Endothelial cell of umbilical vein (primary cell): ENCODE measurements around the gene TEDC1. TPM values are rescaled to one million over a fixed set of nuclear protein-coding genes. Genes with fewer than 3 reads are reported as not detected.

ENCODE experiments used
- BruUV-seq: library from RNA; stranded (reverse); fragments of 400-500 nt; replicated peaks from 2 replicates; lab custom pipeline; 2021; lab: Mats Ljungman, UMichigan
- CTCF ChIA-PET: fragments of 300-600, 350-600 bp; sonication (Branson Sonifier 250); formaldehyde crosslinking; loops from one replicate; lab custom pipeline; 2021; ENCODE audit warnings: antibody characterized with exemption, inconsistent platforms; lab: Charles Lee
- POLR2A ChIA-PET: fragments of 300-600, 350-600 bp; sonication (Branson Sonifier 250); formaldehyde crosslinking; loops from one replicate; lab custom pipeline; 2021; ENCODE audit warnings: antibody characterized with exemption, inconsistent platforms; lab: Charles Lee
- DNase-seq: peaks from one replicate; pipeline ENCODE4 v3.0.0-alpha.2; 2011; ENCODE audit warnings: low read depth, low spot score
- FAIRE-seq: peaks from 2 replicates; lab custom pipeline; 2011; peaks lifted over from hg19 to GRCh38; lab: Jason Lieb, UNC
- H2AFZ ChIP-seq: 2 replicates; pipeline ENCODE4 v1.6.0; 2012; ENCODE audit warnings: low read depth, low read length, control low read depth, inconsistent platforms
- H3K27ac ChIP-seq: 2 replicates; pipeline ENCODE4 v1.5.1; 2011; ENCODE audit warnings: low read depth, mild to moderate bottlenecking, control low read depth, low read length, moderate library complexity; ENCODE audit not compliant: insufficient read depth
- H3K27me3 ChIP-seq, 2 experiments: 2 replicates each; pipeline versions ENCODE4 v1.6.0 to v1.6.1; 2011; ENCODE audit warnings: low read length in 2 of 2, mixed read lengths in 1 of 2; ENCODE audit not compliant: control insufficient read depth in 2 of 2, insufficient read depth in 2 of 2
- H3K36me3 ChIP-seq, 2 experiments: 2 replicates in 1 of 2; 3 replicates in 1 of 2; pipeline ENCODE4 v1.5.1; 2011; ENCODE audit warnings: low read length in 2 of 2, mild to moderate bottlenecking in 1 of 2, moderate library complexity in 1 of 2; ENCODE audit not compliant: control insufficient read depth in 2 of 2, insufficient read depth in 2 of 2; ENCODE audit errors: extremely low read depth in 1 of 2
- H3K4me1 ChIP-seq: 3 replicates; pipeline ENCODE4 v1.5.1; 2011; ENCODE audit warnings: mild to moderate bottlenecking, low read length; ENCODE audit not compliant: control insufficient read depth, insufficient read depth; ENCODE audit errors: extremely low read depth
- H3K4me2 ChIP-seq: 2 replicates; pipeline ENCODE4 v1.6.1; 2011; ENCODE audit warnings: low read length, control low read depth, mixed read lengths; ENCODE audit not compliant: insufficient read depth
- H3K4me3 ChIP-seq, 3 experiments: fragments of 200-600 bp in 1 of 3; sonication (generic), shearing (Covaris generic) in 1 of 3; replicated peaks in 1 of 3; 2 replicates each; pipeline ENCODE4 v1.5.1; 2011 to 2016; ENCODE audit warnings: control low read depth in 3 of 3, low read length in 3 of 3, mild to moderate bottlenecking in 2 of 3, inconsistent platforms in 1 of 3, low read depth in 1 of 3, moderate library complexity in 1 of 3; ENCODE audit not compliant: insufficient read depth in 1 of 3
- H3K79me2 ChIP-seq: 2 replicates; pipeline ENCODE4 v1.6.0; 2012; ENCODE audit warnings: low read length, inconsistent platforms; ENCODE audit not compliant: control insufficient read depth, insufficient read depth
- H3K9ac ChIP-seq: replicated peaks from 2 replicates; pipeline ENCODE3; 2011; ENCODE audit warnings: low read length, control low read depth; ENCODE audit not compliant: insufficient read depth; ENCODE audit errors: extremely low read depth
- H3K9me1 ChIP-seq: replicated peaks from 3 replicates; pipeline ENCODE4 v1.6.0; 2011; ENCODE audit warnings: mild to moderate bottlenecking, low read length; ENCODE audit not compliant: control insufficient read depth, insufficient read depth; ENCODE audit errors: extremely low read depth
- H3K9me3 ChIP-seq: replicated peaks from 2 replicates; pipeline ENCODE4 v1.5.1; 2012; ENCODE audit warnings: low read length, inconsistent platforms; ENCODE audit not compliant: control insufficient read depth, insufficient read depth
- H4K20me1 ChIP-seq: replicated peaks from 2 replicates; pipeline ENCODE3; 2011; ENCODE audit warnings: mild to moderate bottlenecking, low read length; ENCODE audit not compliant: control insufficient read depth, insufficient read depth; ENCODE audit errors: extremely low read depth
- EZH2 ChIP-seq: IDR thresholded peaks from 2 replicates; pipeline ENCODE4 v1.6.1; 2012; ENCODE audit warnings: borderline replicate concordance, low read depth, mild to moderate bottlenecking, moderate library complexity, low read length, inconsistent platforms; ENCODE audit not compliant: severe bottlenecking
- FOS ChIP-seq: IDR thresholded peaks from 2 replicates; pipeline ENCODE4 v1.6.1; 2011; ENCODE audit warnings: mild to moderate bottlenecking, low read length, moderate library complexity, borderline replicate concordance; ENCODE audit not compliant: insufficient read depth
- GATA2 ChIP-seq: IDR thresholded peaks from 2 replicates; pipeline ENCODE4 v1.7.0; 2011; ENCODE audit warnings: low read depth, mild to moderate bottlenecking, moderate library complexity, mixed read lengths, low read length; ENCODE audit not compliant: insufficient read length, insufficient read depth
- JUN ChIP-seq: IDR thresholded peaks from 2 replicates; pipeline ENCODE4 v1.6.1; 2011; ENCODE audit warnings: borderline replicate concordance, low read depth; ENCODE audit not compliant: insufficient read length, insufficient read depth
- MYC ChIP-seq: IDR thresholded peaks from one replicate; pipeline ENCODE4 v1.6.1; 2011; ENCODE audit warnings: mild to moderate bottlenecking, low read depth, low read length
- POLR2A ChIP-seq: IDR thresholded peaks from 2 replicates; pipeline ENCODE4 v1.6.1; 2012; ENCODE audit warnings: low read depth, mild to moderate bottlenecking, control low read depth, low read length
- dilution Hi-C: fragments of 300-500 bp; cut with MboI; formaldehyde crosslinking; loops from one replicate; pipeline ENCODE4 v1.15.0; 2019; ENCODE audit warnings: low sequenced_read_pairs; ENCODE audit not compliant: extremely low pct_ligation_motif_present
- intact Hi-C: fragments of 100-400 bp; cut with micrococcal nuclease; formaldehyde crosslinking; loops from one replicate; pipeline ENCODE4 v1.10.0; 2022
- polyA plus RNA-seq, 4 experiments: library from polyadenylated mRNA; depleted of rRNA in 3 of 4; stranded (reverse) in 3 of 4; unstranded in 1 of 4; fragments of >200 nt; gene quantifications; 2 replicates each; pipeline versions ENCODE4 v1.2.1 to v1.2.3, GENCODE V29; 2011 to 2012; ENCODE audit warnings: missing spikeins in 1 of 4
- total RNA-seq: library from RNA; stranded (reverse); gene quantifications from 2 replicates; pipeline ENCODE4 v1.2.3, GENCODE V29; 2021
- TF ChIP-seq, protein P1 (sequence below): IDR thresholded peaks from 2 replicates; pipeline ENCODE4 v1.6.1; 2011; ENCODE audit not compliant: insufficient read depth, insufficient read length
- TF ChIP-seq, protein P2 (sequence below), 2 donors: IDR thresholded peaks; 1 replicate in 1 of 2; 2 replicates in 1 of 2; pipeline ENCODE4 v1.5.1; 2011; ENCODE audit warnings: low read length in 2 of 2, mild to moderate bottlenecking in 2 of 2, moderate library complexity in 2 of 2, control low read depth in 1 of 2, inconsistent platforms in 1 of 2, low read depth in 1 of 2; ENCODE audit not compliant: insufficient read depth in 1 of 2; ENCODE audit errors: extremely low read depth in 1 of 2

TEDC1 gene
- total and polyA plus RNA-seq, 2 donors (not counting 3 experiments of a cell fraction or from before 2014, with no cell fraction given) = 16.5 to 25.3 TPM

DNA sequence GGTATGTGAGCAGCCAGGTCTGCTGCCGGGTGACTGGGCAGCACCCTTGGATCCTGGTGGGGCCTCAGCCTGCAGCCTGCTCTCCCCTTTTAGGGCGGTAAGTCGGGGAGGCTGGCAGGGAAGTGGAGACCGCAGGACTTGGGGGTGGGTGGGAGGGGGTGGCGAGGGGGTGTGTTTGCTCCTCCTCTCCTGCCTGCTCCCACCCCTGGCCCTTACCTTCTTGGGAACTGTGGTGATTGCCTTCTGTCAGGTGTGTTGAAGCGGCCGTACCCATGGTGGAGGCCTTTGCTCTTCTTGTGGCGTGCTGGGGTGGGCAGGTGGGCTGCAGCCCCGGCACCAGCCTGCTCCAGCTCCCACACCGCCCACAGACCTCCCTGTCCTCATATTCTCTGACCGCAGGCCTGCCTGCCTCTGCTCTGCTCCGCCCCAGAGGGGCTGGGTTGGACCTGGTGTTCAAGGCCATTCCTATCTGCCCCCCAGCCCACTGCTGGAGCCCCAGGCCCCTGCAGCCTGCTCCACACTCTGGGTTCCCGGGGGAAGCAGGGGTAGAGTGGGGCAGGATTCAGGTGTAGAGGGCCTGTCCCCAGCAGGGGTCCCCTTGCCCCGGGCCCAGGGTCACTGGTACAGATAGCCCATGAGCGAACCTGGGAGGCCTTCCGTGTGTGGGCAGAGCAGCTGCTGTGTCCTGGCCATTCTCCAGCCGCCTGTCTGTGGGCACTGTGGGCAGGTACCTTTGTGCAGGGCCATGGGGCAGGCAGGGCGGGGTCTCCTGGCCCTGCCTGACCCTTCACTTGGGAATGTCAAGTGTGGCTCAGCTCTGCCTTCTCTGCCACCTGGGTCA is 5.2 kb downstream of the TEDC1 start:
- Histone ChIP-seq H3K27me3 (no peaks in the 10 kb centered on the region), H3K4me2 (no peak overlapping the region), H3K4me3 (no peak overlapping the region), H3K9ac (no peak overlapping the region), H3K36me3 (no peaks in the 10 kb centered on the region), H4K20me1 (no peaks in the 10 kb centered on the region), H2AFZ (no peak overlapping the region), H3K9me1 (no peaks in the 10 kb centered on the region), H3K4me1 (no peaks in the 10 kb centered on the region), H3K79me2 (peaks cover 3% of the 10 kb centered on the region), H3K9me3 (no peaks in the 10 kb centered on the region), H3K27ac (no peak overlapping the region)
- dilution Hi-C loops = no loop called here
- FAIRE-seq (no peak), DNase-seq (no peak)
- ChIA-PET CTCF (no interaction called here), POLR2A (no interaction called here)
- intact Hi-C loops = no loop called here
- no TSS peak for BruUV-seq
- TF ChIP-seq MYC (no peak), JUN (no peak), POLR2A (no peak), EZH2 (no peak), GATA2 (no peak), FOS (no peak)
- TF ChIP-seq, protein P1, sequence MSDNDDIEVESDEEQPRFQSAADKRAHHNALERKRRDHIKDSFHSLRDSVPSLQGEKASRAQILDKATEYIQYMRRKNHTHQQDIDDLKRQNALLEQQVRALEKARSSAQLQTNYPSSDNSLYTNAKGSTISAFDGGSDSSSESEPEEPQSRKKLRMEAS = no peak
- TF ChIP-seq, protein P2, sequence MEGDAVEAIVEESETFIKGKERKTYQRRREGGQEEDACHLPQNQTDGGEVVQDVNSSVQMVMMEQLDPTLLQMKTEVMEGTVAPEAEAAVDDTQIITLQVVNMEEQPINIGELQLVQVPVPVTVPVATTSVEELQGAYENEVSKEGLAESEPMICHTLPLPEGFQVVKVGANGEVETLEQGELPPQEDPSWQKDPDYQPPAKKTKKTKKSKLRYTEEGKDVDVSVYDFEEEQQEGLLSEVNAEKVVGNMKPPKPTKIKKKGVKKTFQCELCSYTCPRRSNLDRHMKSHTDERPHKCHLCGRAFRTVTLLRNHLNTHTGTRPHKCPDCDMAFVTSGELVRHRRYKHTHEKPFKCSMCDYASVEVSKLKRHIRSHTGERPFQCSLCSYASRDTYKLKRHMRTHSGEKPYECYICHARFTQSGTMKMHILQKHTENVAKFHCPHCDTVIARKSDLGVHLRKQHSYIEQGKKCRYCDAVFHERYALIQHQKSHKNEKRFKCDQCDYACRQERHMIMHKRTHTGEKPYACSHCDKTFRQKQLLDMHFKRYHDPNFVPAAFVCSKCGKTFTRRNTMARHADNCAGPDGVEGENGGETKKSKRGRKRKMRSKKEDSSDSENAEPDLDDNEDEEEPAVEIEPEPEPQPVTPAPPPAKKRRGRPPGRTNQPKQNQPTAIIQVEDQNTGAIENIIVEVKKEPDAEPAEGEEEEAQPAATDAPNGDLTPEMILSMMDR (IDR thresholded peaks at IDR 0.05; ENCODE audit: extremely low read depth in 1 of 2, insufficient read depth in 1 of 2, low read depth in 1 of 2, low read length in 2 of 2) = no peak
